ENCODE results near the gene DIO1. TPM values are rescaled to one million over a fixed set of nuclear protein-coding genes. Genes with fewer than 3 reads are reported as not detected.

DIO1 gene
- total and polyA plus RNA-seq, 11 donors: not detected

DNA sequence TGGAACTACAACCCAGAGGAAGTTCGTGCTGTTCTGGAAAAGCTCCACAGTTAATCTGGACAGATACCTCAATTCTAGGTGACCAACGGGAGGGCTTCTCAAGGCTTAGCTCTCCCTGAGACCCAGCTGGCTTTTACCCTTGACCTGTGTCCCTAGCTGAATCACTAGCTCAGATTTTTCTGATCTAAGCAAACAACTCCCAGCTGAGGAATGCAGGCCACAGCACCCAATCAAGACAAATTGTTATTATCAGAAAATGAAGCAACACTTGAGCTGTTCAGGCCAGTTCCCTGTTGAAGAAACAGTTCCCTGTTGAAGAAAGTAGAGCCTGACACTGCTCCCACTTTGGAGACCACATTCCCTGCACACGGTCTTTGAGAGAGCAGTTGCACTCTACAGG, 16.0 kb downstream of the DIO1 start:
- TF ChIP-seq, protein P1, sequence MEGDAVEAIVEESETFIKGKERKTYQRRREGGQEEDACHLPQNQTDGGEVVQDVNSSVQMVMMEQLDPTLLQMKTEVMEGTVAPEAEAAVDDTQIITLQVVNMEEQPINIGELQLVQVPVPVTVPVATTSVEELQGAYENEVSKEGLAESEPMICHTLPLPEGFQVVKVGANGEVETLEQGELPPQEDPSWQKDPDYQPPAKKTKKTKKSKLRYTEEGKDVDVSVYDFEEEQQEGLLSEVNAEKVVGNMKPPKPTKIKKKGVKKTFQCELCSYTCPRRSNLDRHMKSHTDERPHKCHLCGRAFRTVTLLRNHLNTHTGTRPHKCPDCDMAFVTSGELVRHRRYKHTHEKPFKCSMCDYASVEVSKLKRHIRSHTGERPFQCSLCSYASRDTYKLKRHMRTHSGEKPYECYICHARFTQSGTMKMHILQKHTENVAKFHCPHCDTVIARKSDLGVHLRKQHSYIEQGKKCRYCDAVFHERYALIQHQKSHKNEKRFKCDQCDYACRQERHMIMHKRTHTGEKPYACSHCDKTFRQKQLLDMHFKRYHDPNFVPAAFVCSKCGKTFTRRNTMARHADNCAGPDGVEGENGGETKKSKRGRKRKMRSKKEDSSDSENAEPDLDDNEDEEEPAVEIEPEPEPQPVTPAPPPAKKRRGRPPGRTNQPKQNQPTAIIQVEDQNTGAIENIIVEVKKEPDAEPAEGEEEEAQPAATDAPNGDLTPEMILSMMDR (IDR thresholded peaks at IDR 0.05): no peak
- no peak for TF ChIP-seq POLR2A (IDR thresholded peaks at IDR 0.05)
- ATAC-seq: no peak
- no peaks in the 10 kb centered on the region for H3K27me3 ChIP-seq
- no peak overlapping the region for H3K4me3 ChIP-seq
- H3K27ac ChIP-seq: no peak overlapping the region
- intact Hi-C loops (cut with DNase I): no loop called here
- DNase-seq: no peak
- WGBS, 4 donors: 85 to 92% (median 88%) methylated on average over 3 of the region's 3 CpGs
- no peaks in the 10 kb centered on the region for H3K9me3 ChIP-seq
- peaks cover 0 to 19% (median 0%) of the 10 kb centered on the region in 9 donors for H3K36me3 ChIP-seq
- peaks cover 0 to 6% (median 0%) of the 10 kb centered on the region in 12 donors for H3K4me1 ChIP-seq

DNA sequence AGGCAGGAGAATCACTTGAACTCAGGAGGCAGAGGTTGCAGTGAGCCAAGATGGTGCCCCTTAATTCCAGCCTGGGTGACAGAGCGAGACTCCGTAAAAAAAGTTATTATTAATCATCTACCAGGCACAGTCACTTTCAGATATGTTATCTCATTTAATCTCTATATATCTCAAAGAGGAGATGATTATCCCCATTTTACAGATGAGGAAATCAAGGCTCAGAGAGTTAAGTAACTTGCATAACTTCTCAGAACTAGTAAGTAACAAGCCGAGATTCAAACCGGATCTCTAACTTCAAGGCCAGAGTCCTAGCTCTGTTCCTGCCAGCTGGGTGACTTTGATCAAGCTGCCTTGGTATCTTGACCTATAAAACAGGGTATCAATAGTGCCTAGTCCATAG, 17.5 kb downstream of the DIO1 start:
- WGBS, 4 donors: 94 to 98% (median 97%) methylated on average over 4 of the region's 4 CpGs
- TF ChIP-seq POLR2A (IDR thresholded peaks at IDR 0.05): no peak
- TF ChIP-seq, protein P1 (IDR thresholded peaks at IDR 0.05): no peak
- H3K4me3 ChIP-seq: no peak overlapping the region
- peaks cover 0 to 32% (median 3%) of the 10 kb centered on the region in 9 donors for H3K36me3 ChIP-seq
- H3K27ac ChIP-seq: no peak overlapping the region
- peaks cover 0 to under 1% (median 0%) of the 10 kb centered on the region in 12 donors for H3K4me1 ChIP-seq
- no peaks in the 10 kb centered on the region for H3K9me3 ChIP-seq
- ATAC-seq: no peak
- intact Hi-C loops (cut with DNase I): no loop called here
- DNase-seq: no peak
- H3K27me3 ChIP-seq: no peaks in the 10 kb centered on the region

DNA sequence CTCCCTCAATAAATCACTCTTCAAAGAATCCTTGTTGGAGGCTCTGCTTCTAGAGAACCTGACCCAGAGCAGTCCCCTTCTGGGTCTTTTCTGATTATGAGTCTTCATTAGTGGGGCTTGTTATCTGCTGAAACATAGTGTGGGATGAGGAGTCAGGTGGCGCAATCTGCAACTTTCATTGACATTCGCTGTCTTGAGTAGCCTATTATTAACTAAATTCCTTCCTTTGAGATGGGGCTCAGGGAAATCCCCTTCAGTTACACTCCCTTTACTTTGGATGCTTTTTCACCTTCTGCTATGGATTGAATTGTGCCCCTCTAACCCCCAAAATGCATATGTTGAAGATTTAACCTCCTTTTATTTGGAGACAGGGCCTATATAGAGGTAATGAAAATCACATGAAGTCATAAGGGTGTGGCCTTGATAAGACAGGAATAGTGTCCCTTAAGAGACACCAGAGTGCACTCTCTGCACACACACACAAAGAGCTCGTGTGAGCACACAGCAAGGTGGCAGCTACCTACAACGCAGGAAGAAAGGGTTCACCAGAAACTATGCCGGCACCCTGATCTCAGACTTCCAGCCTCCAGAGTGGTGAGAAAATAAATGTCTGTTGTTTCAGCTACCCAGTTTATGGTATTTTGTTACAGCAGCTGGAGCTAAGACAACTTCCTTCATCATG, 19.5 kb downstream of the DIO1 start:
- H3K4me3 ChIP-seq: no peak overlapping the region
- no peak overlapping the region for H3K27ac ChIP-seq
- TF ChIP-seq POLR2A (IDR thresholded peaks at IDR 0.05): no peak
- TF ChIP-seq, protein P1 (IDR thresholded peaks at IDR 0.05): no peak
- no peaks in the 10 kb centered on the region for H3K27me3 ChIP-seq
- no peak for ATAC-seq
- H3K36me3 ChIP-seq: peaks cover 0 to 41% (median 6%) of the 10 kb centered on the region in 9 donors
- H3K4me1 ChIP-seq: no peaks in the 10 kb centered on the region
- WGBS, 4 donors: 76 to 80% (median 80%) methylated on average over 5 of the region's 5 CpGs
- intact Hi-C loops (cut with DNase I): no loop called here
- DNase-seq: no peak
- H3K9me3 ChIP-seq: no peaks in the 10 kb centered on the region

DNA sequence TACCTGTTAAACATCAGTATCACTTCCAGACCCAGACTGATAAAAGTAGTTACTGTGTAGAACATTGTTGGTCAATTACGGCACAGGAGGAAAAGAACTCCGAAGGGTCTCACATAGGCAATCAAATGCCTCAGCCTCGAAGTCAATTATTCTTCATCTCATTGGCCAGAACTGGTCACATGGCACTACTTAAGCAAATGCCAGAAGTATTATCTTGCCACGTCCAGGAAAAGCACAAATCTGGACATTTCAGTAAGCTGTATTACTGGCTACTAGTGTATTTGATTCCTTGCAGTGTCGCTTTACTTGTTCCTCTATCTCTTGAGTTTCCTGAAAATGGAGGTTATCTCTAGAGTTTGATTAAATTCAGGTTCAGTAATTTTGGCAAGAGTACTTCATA, 24.4 kb downstream of the DIO1 start:
- ATAC-seq: no peak
- H3K27me3 ChIP-seq: no peaks in the 10 kb centered on the region
- H3K4me1 ChIP-seq: peaks cover 0 to 5% (median 0%) of the 10 kb centered on the region in 12 donors
- WGBS, 4 donors: 64 to 73% (median 67%) methylated on average over 5 of the region's 5 CpGs
- H3K4me3 ChIP-seq: no peak overlapping the region
- intact Hi-C loops (cut with DNase I): loop anchor here in 1 of 10 donors (5.0 kb wide), 1 partner anchor 684 kb away; no protein-coding TSS in a partner anchor
- no peak for TF ChIP-seq POLR2A (IDR thresholded peaks at IDR 0.05)
- TF ChIP-seq, protein P1 (IDR thresholded peaks at IDR 0.05): no peak
- peaks cover 0 to 65% (median 30%) of the 10 kb centered on the region in 9 donors for H3K36me3 ChIP-seq
- H3K27ac ChIP-seq: no peak overlapping the region
- no peak for DNase-seq
- no peaks in the 10 kb centered on the region for H3K9me3 ChIP-seq

Measured in heart left ventricle (tissue), 16 donors.